Left lobe of liver (tissue), 2 donors: Measurements from ENCODE around the gene TPCN1. TPM values are rescaled to one million over a fixed set of nuclear protein-coding genes. Genes with fewer than 3 reads are reported as not detected.
A peak's percentile ranks its signal among the peaks of the same experiment; 100 is the strongest.

Source experiments
- ATAC-seq: fragments of 200-7000 bp; cut with Tn5 transposase; one replicate; pipeline ENCODE4 v1.9.1; 2020; ENCODE audit warnings: mild to moderate bottlenecking, moderate library complexity
- DNase-seq: peaks from one replicate; pipeline ENCODE4 v3.0.0-alpha.2; 2020; ENCODE audit warnings: low spot score
- total RNA-seq: library from RNA; stranded (reverse); gene quantifications from one replicate; pipeline ENCODE4 v1.2.1, GENCODE V29; 2021
- donor health status: DM: no; HTN: no; CAD: no; lungs with moderate emphysema.
- donor health status: DM: no; HTN: yes; CAD: no.

Gene TPCN1
- total RNA-seq, 1 donor from 2014 or later, result 33.1 TPM

- ATAC-seq, result no peak
- no peak for DNase-seq
Measured at GRCh38 chr12:113239288-113239771, 18.1 kb downstream of the TPCN1 start.

GRCh38 chr12:113239811-113240331, 18.6 kb downstream of the TPCN1 start:
- ATAC-seq (peak; percentile 51), DNase-seq (peak; percentile 70)

- no peak for ATAC-seq
Measured at GRCh38 chr12:113240395-113240794, 19.1 kb downstream of the TPCN1 start.

GRCh38 chr12:113241191-113242025, 20.1 kb downstream of the TPCN1 start:
- ATAC-seq (peak; percentile 6), DNase-seq (no peak)

More at GRCh38 chr12:113240395-113240794, 19.1 kb downstream of the TPCN1 start:
- DNase-seq, result no peak

- ATAC-seq (peak; percentile 24), DNase-seq (peak; percentile 82)
Measured at GRCh38 chr12:113242026-113242418, 20.8 kb downstream of the TPCN1 start.

- ATAC-seq, result no peak
- DNase-seq, result no peak
Measured at GRCh38 chr12:113242560-113242959, 21.3 kb downstream of the TPCN1 start.

- DNase-seq (peak; percentile 92), ATAC-seq (peak; percentile 42)
Measured at GRCh38 chr12:113244047-113244460, 22.8 kb downstream of the TPCN1 start.

- ATAC-seq, result no peak
- DNase-seq, result no peak
Measured at GRCh38 chr12:113244478-113244958, 23.3 kb downstream of the TPCN1 start.

- DNase-seq (peak; percentile 93), ATAC-seq (peak; percentile 74)
Measured at GRCh38 chr12:113245695-113246477, 24.6 kb downstream of the TPCN1 start.

- ATAC-seq (peak; percentile 45), DNase-seq (no peak)
Measured at GRCh38 chr12:113246478-113247122, 25.3 kb downstream of the TPCN1 start.

GRCh38 chr12:113247123-113248050, 26.1 kb downstream of the TPCN1 start:
- ATAC-seq (no peak), DNase-seq (no peak)

GRCh38 chr12:113248051-113248825, 27.0 kb downstream of the TPCN1 start:
- DNase-seq (no peak), ATAC-seq (no peak)

- no peak for ATAC-seq
- no peak for DNase-seq
Measured at GRCh38 chr12:113248842-113249435, 27.7 kb downstream of the TPCN1 start.

- no peak for ATAC-seq
- no peak for DNase-seq
Measured at GRCh38 chr12:113249546-113249945, 28.3 kb downstream of the TPCN1 start.

GRCh38 chr12:113250045-113250444, 28.8 kb downstream of the TPCN1 start:
- DNase-seq (no peak), ATAC-seq (no peak)

GRCh38 chr12:113251404-113252070, 30.3 kb downstream of the TPCN1 start:
- DNase-seq (no peak), ATAC-seq (no peak)

- ATAC-seq, result no peak
- DNase-seq, result no peak
Measured at GRCh38 chr12:113252494-113252893, 31.2 kb downstream of the TPCN1 start.
